PC-9 (cell line): ENCODE data around the gene LRSAM1. TPM values are rescaled to one million over a fixed set of nuclear protein-coding genes. Genes with fewer than 3 reads are reported as not detected.

ENCODE experiments used
- BruUV-seq: library from RNA; stranded (reverse); fragments of 400-500 nt; replicated peaks from 2 replicates; lab custom pipeline; 2021; lab: Mats Ljungman, UMichigan
- CTCF ChIA-PET: fragments of 300-600 bp; sonication (Branson Sonifier 250); formaldehyde crosslinking; loops from one replicate; lab custom pipeline; 2022; ENCODE audit warnings: antibody characterized with exemption; lab: Charles Lee
- POLR2A ChIA-PET: fragments of 300-600 bp; sonication (Branson Sonifier 250); formaldehyde crosslinking; loops from one replicate; lab custom pipeline; 2022; ENCODE audit warnings: antibody characterized with exemption; ENCODE audit not compliant: unreplicated experiment; lab: Charles Lee
- DNase-seq, 2 experiments: peaks; one replicate each; pipeline versions ENCODE4 v3.0.0 to v3.0.0-alpha.2; 2015 to 2022; ENCODE audit warnings: mixed read lengths in 1 of 2
- H2AFZ ChIP-seq: fragments of 200-600 bp; sonication (generic); 2 replicates; pipeline ENCODE4 v1.8.1; 2017; ENCODE audit warnings: antibody characterized with exemption
- H3F3A ChIP-seq: fragments of 200-600 bp; sonication (generic); 2 replicates; pipeline ENCODE4 v1.8.1; 2017; ENCODE audit warnings: antibody characterized with exemption, mild to moderate bottlenecking, low read depth; ENCODE audit not compliant: insufficient read depth
- H3K27ac ChIP-seq: fragments of 200-600 bp; sonication (generic); 2 replicates; pipeline ENCODE4 v1.6.1; 2016; ENCODE audit warnings: mixed run types
- H3K27me3 ChIP-seq: fragments of 200-600 bp; sonication (generic); 2 replicates; pipeline ENCODE4 v1.6.1; 2016; ENCODE audit warnings: low read depth, mixed run types; ENCODE audit not compliant: insufficient read depth
- H3K36me3 ChIP-seq: fragments of 200-600 bp; sonication (generic); 2 replicates; pipeline ENCODE4 v1.6.1; 2016; ENCODE audit warnings: low read depth, mixed run types
- H3K4me1 ChIP-seq: fragments of 200-600 bp; sonication (generic); replicated peaks from 2 replicates; pipeline ENCODE4 v1.6.1; 2016; ENCODE audit warnings: mixed run types; ENCODE audit not compliant: insufficient read depth
- H3K4me2 ChIP-seq: fragments of 200-600 bp; sonication (generic); 2 replicates; pipeline ENCODE4 v1.6.1; 2017; ENCODE audit warnings: mixed run types
- H3K4me3 ChIP-seq: fragments of 200-600 bp; sonication (generic); 2 replicates; pipeline ENCODE4 v1.6.1; 2016; ENCODE audit warnings: mixed run types
- H3K79me2 ChIP-seq: fragments of 200-600 bp; sonication (generic); 2 replicates; pipeline ENCODE4 v1.6.1; 2017; ENCODE audit warnings: low read depth, mixed run types
- H3K9me2 ChIP-seq: fragments of 200-600 bp; sonication (generic); 2 replicates; pipeline ENCODE4 v1.8.1; 2017; ENCODE audit warnings: mild to moderate bottlenecking; ENCODE audit not compliant: insufficient read depth
- H3K9me3 ChIP-seq: fragments of 200-600 bp; sonication (generic); 2 replicates; pipeline ENCODE4 v1.8.1; 2016; ENCODE audit warnings: low read depth; ENCODE audit not compliant: insufficient read depth
- H4K20me1 ChIP-seq: fragments of 200-600 bp; sonication (generic); 2 replicates; pipeline ENCODE4 v1.8.1; 2017; ENCODE audit not compliant: insufficient read depth
- EZH2 ChIP-seq: fragments of 200-600 bp; sonication (generic); IDR thresholded peaks from 2 replicates; pipeline ENCODE4 v1.8.0; 2017; ENCODE audit warnings: antibody characterized with exemption, low read depth
- intact Hi-C: fragments of 100-400 bp; cut with micrococcal nuclease; formaldehyde crosslinking; loops from one replicate; pipeline ENCODE4 v1.10.0; 2022; ENCODE audit not compliant: unreplicated experiment
- total RNA-seq: library from RNA; stranded (reverse); gene quantifications from 2 replicates; pipeline ENCODE4 v1.2.3, GENCODE V29; 2021
- TF ChIP-seq, protein P1 (sequence below): fragments of 200-600 bp; sonication (generic); conservative IDR thresholded peaks from 2 replicates; pipeline ENCODE4 v1.6.1; 2017; ENCODE audit warnings: mixed run types, antibody characterized with exemption, mild to moderate bottlenecking, moderate library complexity

Gene LRSAM1
- total RNA-seq, 1 experiment from 2014 or later: 44.0 TPM

DNA sequence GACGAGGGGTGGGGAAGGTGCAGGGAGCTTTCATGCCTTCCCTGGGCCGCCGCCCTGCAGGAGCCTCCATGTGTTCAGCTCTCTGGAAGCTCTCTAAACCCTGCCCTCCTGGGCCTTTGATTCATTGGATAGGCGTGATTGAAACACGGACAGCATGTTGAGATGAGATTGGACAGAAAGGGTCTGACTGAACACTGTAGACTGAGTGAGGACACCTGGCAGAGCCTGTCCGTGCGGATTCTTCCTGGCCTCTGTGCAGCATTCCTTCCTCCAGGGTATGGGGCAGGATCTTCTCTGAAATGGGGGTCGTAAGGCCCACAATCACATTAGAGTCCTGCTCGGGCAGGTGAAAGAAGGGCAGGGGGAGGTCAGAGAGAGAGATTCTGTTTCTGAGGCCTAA is 12.9 kb upstream of the LRSAM1 start:
- intact Hi-C loops: no loop called here
- TF ChIP-seq EZH2: no peak
- TF ChIP-seq, protein P1, sequence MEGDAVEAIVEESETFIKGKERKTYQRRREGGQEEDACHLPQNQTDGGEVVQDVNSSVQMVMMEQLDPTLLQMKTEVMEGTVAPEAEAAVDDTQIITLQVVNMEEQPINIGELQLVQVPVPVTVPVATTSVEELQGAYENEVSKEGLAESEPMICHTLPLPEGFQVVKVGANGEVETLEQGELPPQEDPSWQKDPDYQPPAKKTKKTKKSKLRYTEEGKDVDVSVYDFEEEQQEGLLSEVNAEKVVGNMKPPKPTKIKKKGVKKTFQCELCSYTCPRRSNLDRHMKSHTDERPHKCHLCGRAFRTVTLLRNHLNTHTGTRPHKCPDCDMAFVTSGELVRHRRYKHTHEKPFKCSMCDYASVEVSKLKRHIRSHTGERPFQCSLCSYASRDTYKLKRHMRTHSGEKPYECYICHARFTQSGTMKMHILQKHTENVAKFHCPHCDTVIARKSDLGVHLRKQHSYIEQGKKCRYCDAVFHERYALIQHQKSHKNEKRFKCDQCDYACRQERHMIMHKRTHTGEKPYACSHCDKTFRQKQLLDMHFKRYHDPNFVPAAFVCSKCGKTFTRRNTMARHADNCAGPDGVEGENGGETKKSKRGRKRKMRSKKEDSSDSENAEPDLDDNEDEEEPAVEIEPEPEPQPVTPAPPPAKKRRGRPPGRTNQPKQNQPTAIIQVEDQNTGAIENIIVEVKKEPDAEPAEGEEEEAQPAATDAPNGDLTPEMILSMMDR: no peak
- ChIA-PET CTCF (no interaction called here), POLR2A (interaction anchor here (0.6 kb wide), 1 partner anchor 193 kb away, joined by 3 read pairs; no protein-coding TSS in a partner anchor)
- Histone ChIP-seq H3K27ac (no peak overlapping the region), H3K9me2 (no peaks in the 10 kb centered on the region), H3K4me1 (no peaks in the 10 kb centered on the region), H3K9me3 (no peaks in the 10 kb centered on the region; the same call in 1 of the 2 replicates), H4K20me1 (no peaks in the 10 kb centered on the region; the same call in 1 of the 2 replicates), H3K36me3 (peaks cover 30% of the 10 kb centered on the region), H2AFZ (no peak overlapping the region), H3K4me2 (no peak overlapping the region), H3K79me2 (no peaks in the 10 kb centered on the region), H3K27me3 (no peaks in the 10 kb centered on the region), H3F3A (peaks cover 6% of the 10 kb centered on the region; the same call in 1 of the 2 replicates), H3K4me3 (no peak overlapping the region)
- DNase-seq: no peak
- no TSS peak for BruUV-seq

DNA sequence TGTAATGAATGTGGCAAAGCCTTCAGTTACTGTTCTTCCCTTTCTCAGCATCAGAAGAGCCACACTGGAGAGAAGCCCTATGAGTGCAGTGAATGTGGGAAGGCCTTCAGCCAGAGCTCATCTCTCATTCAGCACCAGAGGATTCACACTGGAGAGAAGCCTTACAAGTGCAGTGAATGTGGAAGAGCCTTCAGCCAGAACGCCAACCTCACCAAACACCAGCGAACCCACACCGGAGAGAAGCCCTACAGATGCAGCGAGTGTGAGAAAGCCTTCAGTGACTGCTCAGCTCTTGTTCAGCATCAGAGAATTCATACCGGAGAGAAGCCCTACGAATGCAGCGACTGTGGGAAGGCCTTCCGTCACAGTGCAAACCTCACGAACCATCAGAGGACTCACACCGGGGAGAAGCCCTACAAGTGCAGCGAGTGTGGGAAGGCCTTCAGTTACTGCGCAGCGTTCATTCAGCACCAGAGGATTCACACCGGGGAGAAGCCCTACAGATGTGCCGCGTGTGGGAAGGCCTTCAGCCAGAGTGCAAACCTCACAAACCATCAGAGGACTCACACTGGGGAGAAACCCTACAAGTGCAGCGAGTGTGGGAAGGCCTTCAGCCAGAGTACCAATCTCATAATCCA is 6.9 kb upstream of the LRSAM1 start:
- Histone ChIP-seq H3K36me3 (peaks cover 43% of the 10 kb centered on the region), H3K4me2 (no peak overlapping the region), H3K9me2 (no peaks in the 10 kb centered on the region), H3K27ac (no peak overlapping the region), H3K27me3 (no peaks in the 10 kb centered on the region), H4K20me1 (peaks cover 37% of the 10 kb centered on the region), H3K79me2 (peaks cover 21% of the 10 kb centered on the region), H3K4me3 (no peak overlapping the region), H3K4me1 (0 out of 2 replicates have a peak, but pooled peaks cover 12% of the 10 kb centered on the region), H3F3A (peaks cover 62% of the 10 kb centered on the region), H3K9me3 (peaks cover 5% of the 10 kb centered on the region; the same call in 1 of the 2 replicates), H2AFZ (no peak overlapping the region)
- DNase-seq: no peak
- no peak for TF ChIP-seq EZH2
- TF ChIP-seq, protein P1: no peak
- CTCF ChIA-PET: interaction anchor here (0.7 to 0.9 kb wide), 2 partner anchors 159 to 291 kb away, joined by 3 to 6 read pairs; partner anchors contain the start of gene TOR2A
- intact Hi-C loops: no loop called here
- POLR2A ChIA-PET: interaction anchor here (0.6 to 0.8 kb wide), 5 partner anchors 20 to 220 kb away, joined by 4 to 18 read pairs (median 14); no protein-coding TSS in a partner anchor
- BruUV-seq: no TSS peak

DNA sequence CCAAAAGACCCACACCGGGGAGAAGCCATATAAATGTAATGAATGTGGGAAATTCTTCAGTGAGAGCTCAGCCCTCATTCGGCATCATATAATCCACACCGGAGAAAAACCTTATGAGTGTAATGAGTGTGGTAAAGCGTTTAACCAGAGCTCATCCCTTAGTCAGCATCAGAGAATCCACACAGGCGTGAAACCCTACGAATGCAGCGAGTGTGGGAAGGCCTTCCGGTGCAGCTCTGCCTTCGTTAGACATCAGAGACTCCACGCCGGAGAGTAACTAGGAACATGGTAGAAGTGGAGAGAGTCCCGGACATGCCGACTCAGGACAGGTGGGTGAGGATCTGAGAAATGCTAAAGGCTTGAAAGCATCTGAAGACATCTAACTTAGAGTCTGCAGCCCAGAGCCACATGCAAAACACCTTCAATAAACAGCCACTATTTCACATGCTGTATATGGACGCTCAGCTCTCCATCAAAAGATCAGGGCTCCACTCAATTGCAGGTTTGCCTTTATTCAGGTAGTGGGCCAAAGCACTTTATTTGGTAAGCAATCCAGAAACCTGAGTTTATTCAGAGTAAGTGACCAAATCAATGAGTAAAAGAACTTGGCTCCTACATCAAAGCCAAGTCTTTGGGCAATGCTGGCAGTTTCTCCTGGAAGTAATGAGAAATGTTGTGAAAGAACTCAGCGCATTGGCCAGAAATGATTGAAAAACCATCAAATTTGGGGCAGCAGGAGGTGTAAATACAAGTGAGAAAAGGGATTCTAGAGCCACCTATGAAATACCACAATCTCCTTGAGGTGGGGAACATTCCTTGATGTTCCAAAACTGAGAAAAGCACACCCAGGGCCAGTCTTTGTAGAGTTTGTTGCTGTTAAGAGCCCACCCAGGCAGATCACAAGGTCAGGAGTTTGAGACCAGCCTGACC is 6.1 kb upstream of the LRSAM1 start:
- ChIA-PET POLR2A (interaction anchor here (0.6 kb wide), 1 partner anchor 276 kb away, joined by 7 read pairs; no protein-coding TSS in a partner anchor), CTCF (no interaction called here)
- 0 out of 2 replicates have a peak, but pooled peaks cover 17% of the 10 kb centered on the region for H3K4me1 ChIP-seq
- H3K9me2 ChIP-seq: no peaks in the 10 kb centered on the region
- H3F3A ChIP-seq: peaks cover 70% of the 10 kb centered on the region
- peaks cover 5% of the 10 kb centered on the region; the same call in 1 of the 2 replicates for H3K9me3 ChIP-seq
- peaks cover 29% of the 10 kb centered on the region for H3K79me2 ChIP-seq
- TF ChIP-seq, protein P1: no peak
- TF ChIP-seq EZH2: no peak
- DNase-seq: peak in 1 of 2 experiments; percentile 55
- no peak overlapping the region for H3K27ac ChIP-seq
- no TSS peak for BruUV-seq
- H4K20me1 ChIP-seq: peaks cover 44% of the 10 kb centered on the region
- H3K4me2 ChIP-seq: no peak overlapping the region
- no peaks in the 10 kb centered on the region for H3K27me3 ChIP-seq
- no peak overlapping the region for H2AFZ ChIP-seq
- peaks cover 49% of the 10 kb centered on the region for H3K36me3 ChIP-seq
- no peak overlapping the region for H3K4me3 ChIP-seq
- intact Hi-C loops: no loop called here
